HEK293 (cell line): ENCODE results near the gene PTDSS2.

Experiments
- CTCF ChIP-seq: fragments of 450-650 bp; formaldehyde crosslinking; IDR thresholded peaks from 2 replicates; pipeline ENCODE4 v1.5.1; 2016; ENCODE audit warnings: missing biosample characterization, missing genetic modification characterization
- SETDB1 ChIP-seq: IDR thresholded peaks from one replicate; pipeline ENCODE4 v1.6.1; 2017; ENCODE audit warnings: mild to moderate bottlenecking, low read length, moderate library complexity, mixed read lengths; ENCODE audit not compliant: insufficient read length
- TRIM28 ChIP-seq: IDR thresholded peaks from 2 replicates; pipeline ENCODE4 v1.6.1; 2011; ENCODE audit warnings: low read length, control low read depth, borderline replicate concordance
- YY1 ChIP-seq: fragments of 450-650 bp; formaldehyde crosslinking; IDR thresholded peaks from 2 replicates; pipeline ENCODE4 v1.5.1; 2018; ENCODE audit warnings: missing biosample characterization, missing genetic modification characterization
- ZBTB8A ChIP-seq: fragments of 450-650 bp; formaldehyde crosslinking; IDR thresholded peaks from 2 replicates; pipeline ENCODE4 v1.5.1; 2016; ENCODE audit warnings: missing biosample characterization, missing genetic modification characterization
- ZNF2 ChIP-seq: fragments of 450-650 bp; formaldehyde crosslinking; IDR thresholded peaks from 2 replicates; pipeline ENCODE4 v1.5.1; 2016; ENCODE audit warnings: missing biosample characterization, missing genetic modification characterization
- ZNF37A ChIP-seq: fragments of 450-650 bp; IDR thresholded peaks from 2 replicates; pipeline ENCODE4 v1.5.1; 2018; ENCODE audit warnings: missing biosample characterization, missing genetic modification characterization
- ZNF561 ChIP-seq: fragments of 450-650 bp; IDR thresholded peaks from 2 replicates; pipeline ENCODE4 v1.5.1; 2018; ENCODE audit warnings: missing biosample characterization, missing genetic modification characterization, borderline replicate concordance
- ZNF629 ChIP-seq: fragments of 450-650 bp; formaldehyde crosslinking; IDR thresholded peaks from 2 replicates; pipeline ENCODE4 v1.5.1; 2017; ENCODE audit warnings: missing biosample characterization, missing genetic modification characterization
- TF ChIP-seq, protein P1 (sequence below): fragments of 450-650 bp; formaldehyde crosslinking; IDR thresholded peaks from 2 replicates; pipeline ENCODE4 v1.5.1; 2016; ENCODE audit warnings: missing biosample characterization, missing genetic modification characterization

GRCh38 chr11:446891-447290 is 3.2 kb upstream of the PTDSS2 start:
- TF ChIP-seq ZNF561 (tag by site-specific recombination) (no peak), CTCF (tag by site-specific recombination) (no peak), ZNF37A (no peak), ZBTB8A (tag by site-specific recombination) (no peak), SETDB1 (no peak), YY1 (no peak), TRIM28 (no peak), ZNF629 (tag by site-specific recombination) (no peak), ZNF2 (tag by site-specific recombination) (no peak)
- TF ChIP-seq, protein P1, sequence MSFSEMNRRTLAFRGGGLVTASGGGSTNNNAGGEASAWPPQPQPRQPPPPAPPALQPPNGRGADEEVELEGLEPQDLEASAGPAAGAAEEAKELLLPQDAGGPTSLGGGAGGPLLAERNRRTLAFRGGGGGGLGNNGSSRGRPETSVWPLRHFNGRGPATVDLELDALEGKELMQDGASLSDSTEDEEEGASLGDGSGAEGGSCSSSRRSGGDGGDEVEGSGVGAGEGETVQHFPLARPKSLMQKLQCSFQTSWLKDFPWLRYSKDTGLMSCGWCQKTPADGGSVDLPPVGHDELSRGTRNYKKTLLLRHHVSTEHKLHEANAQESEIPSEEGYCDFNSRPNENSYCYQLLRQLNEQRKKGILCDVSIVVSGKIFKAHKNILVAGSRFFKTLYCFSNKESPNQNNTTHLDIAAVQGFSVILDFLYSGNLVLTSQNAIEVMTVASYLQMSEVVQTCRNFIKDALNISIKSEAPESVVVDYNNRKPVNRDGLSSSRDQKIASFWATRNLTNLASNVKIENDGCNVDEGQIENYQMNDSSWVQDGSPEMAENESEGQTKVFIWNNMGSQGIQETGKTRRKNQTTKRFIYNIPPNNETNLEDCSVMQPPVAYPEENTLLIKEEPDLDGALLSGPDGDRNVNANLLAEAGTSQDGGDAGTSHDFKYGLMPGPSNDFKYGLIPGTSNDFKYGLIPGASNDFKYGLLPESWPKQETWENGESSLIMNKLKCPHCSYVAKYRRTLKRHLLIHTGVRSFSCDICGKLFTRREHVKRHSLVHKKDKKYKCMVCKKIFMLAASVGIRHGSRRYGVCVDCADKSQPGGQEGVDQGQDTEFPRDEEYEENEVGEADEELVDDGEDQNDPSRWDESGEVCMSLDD (tag by site-specific recombination): no peak
